OCI-LY1 (cell line): ENCODE measurements around the gene CAPN14.

Experiments used
- H2AFZ ChIP-seq: fragments of 200-600 bp; sonication (generic), shearing (Covaris generic); 2 replicates; pipeline ENCODE4 v1.6.0; 2014; ENCODE audit warnings: antibody characterized with exemption, mild to moderate bottlenecking, low read length
- H3F3A ChIP-seq: fragments of 200-600 bp; sonication (generic), shearing (Covaris generic); 2 replicates; pipeline ENCODE4 v1.6.0; 2014; ENCODE audit warnings: mild to moderate bottlenecking, antibody characterized with exemption, low read length, moderate library complexity; ENCODE audit not compliant: insufficient read depth
- H3K27ac ChIP-seq: fragments of 200-600 bp; sonication (generic); 2 replicates; pipeline ENCODE4 v1.5.1; 2014; ENCODE audit warnings: low read length, mixed run types, mild to moderate bottlenecking, low read depth; ENCODE audit not compliant: poor library complexity, severe bottlenecking
- H3K27me3 ChIP-seq: fragments of 200-600 bp; sonication (generic); 2 replicates; pipeline ENCODE4 v1.6.0; 2014; ENCODE audit warnings: antibody characterized with exemption, mild to moderate bottlenecking, low read length, moderate library complexity; ENCODE audit not compliant: insufficient read depth
- H3K36me3 ChIP-seq: fragments of 200-600 bp; sonication (generic); 2 replicates; pipeline ENCODE4 v1.6.1; 2014; ENCODE audit warnings: mild to moderate bottlenecking, antibody characterized with exemption, low read length, moderate library complexity, mixed read lengths; ENCODE audit not compliant: insufficient read depth
- H3K4me1 ChIP-seq: fragments of 200-600 bp; sonication (generic); 2 replicates; pipeline ENCODE4 v1.5.1; 2014; ENCODE audit warnings: mild to moderate bottlenecking, low read length, moderate library complexity; ENCODE audit not compliant: insufficient read depth, severe bottlenecking
- H3K4me2 ChIP-seq: fragments of 200-600 bp; sonication (generic), shearing (Covaris generic); 2 replicates; pipeline ENCODE4 v1.6.1; 2014; ENCODE audit warnings: low read length
- H3K4me3 ChIP-seq: fragments of 200-600 bp; sonication (generic); 2 replicates; pipeline ENCODE4 v1.5.1; 2014; ENCODE audit warnings: low read length, low read depth, mild to moderate bottlenecking, mixed read lengths; ENCODE audit not compliant: poor library complexity, severe bottlenecking
- H3K79me2 ChIP-seq: fragments of 200-600 bp; shearing (Covaris generic); 2 replicates; pipeline ENCODE4 v1.6.1; 2016; ENCODE audit warnings: mixed run types, low read length, mixed read lengths; ENCODE audit not compliant: insufficient read depth
- H3K9ac ChIP-seq: fragments of 200-600 bp; sonication (generic), shearing (Covaris generic); 2 replicates; pipeline ENCODE4 v1.6.1; 2014; ENCODE audit warnings: mild to moderate bottlenecking, low read length, mixed read lengths
- H3K9me2 ChIP-seq: fragments of 200-600 bp; sonication (generic), shearing (Covaris generic); 2 replicates; pipeline ENCODE4 v1.6.1; 2014; ENCODE audit warnings: low read depth, mild to moderate bottlenecking, low read length, mixed read lengths
- H3K9me3 ChIP-seq: fragments of 200-600 bp; shearing (Covaris generic); 2 replicates; pipeline ENCODE4 v1.6.1; 2014; ENCODE audit warnings: low read length, mixed read lengths
- H4K20me1 ChIP-seq: fragments of 200-600 bp; sonication (generic), shearing (Covaris generic); 2 replicates; pipeline ENCODE4 v1.6.0; 2016; ENCODE audit warnings: mild to moderate bottlenecking, low read length; ENCODE audit not compliant: insufficient read depth
- EZH2 ChIP-seq: fragments of 200-600 bp; sonication (generic), shearing (Covaris generic); IDR thresholded peaks from 2 replicates; pipeline ENCODE4 v1.8.0; 2017; ENCODE audit warnings: borderline replicate concordance, mixed run types, mild to moderate bottlenecking, antibody characterized with exemption, low read length, moderate library complexity, mixed read lengths
- TF ChIP-seq, protein P1 (sequence below): fragments of 200-600 bp; sonication (generic), shearing (Covaris generic); IDR thresholded peaks from 2 replicates; pipeline ENCODE4 v1.5.1; 2017; ENCODE audit warnings: mild to moderate bottlenecking, antibody characterized with exemption, low read length, moderate library complexity, mixed read lengths

Gene CAPN14

DNA sequence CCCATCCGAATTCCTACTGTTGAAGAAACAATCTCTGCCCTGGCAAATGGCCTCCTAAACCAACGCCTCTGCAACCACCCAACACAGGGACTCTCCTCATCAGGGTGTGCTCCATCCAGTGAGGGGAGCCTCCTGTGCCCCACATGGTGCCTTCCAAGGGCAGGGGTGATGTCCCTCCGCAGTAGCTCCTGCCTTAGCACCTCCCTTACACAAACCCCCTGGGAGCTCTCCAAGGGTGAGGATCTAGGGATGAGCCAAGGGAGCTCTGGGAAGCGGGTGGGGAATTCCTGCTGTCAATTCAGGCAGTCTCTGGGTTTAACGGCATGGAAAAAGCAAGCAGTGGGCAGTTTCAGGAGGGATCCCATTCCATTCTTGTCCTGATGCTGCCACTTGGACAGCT lies 82.8 kb downstream of the CAPN14 start:
- no peaks in the 10 kb centered on the region for H3K36me3 ChIP-seq
- no peaks in the 10 kb centered on the region for H3K9me2 ChIP-seq
- H3K27me3 ChIP-seq, result no peaks in the 10 kb centered on the region
- H3K4me3 ChIP-seq, result no peak overlapping the region
- H3K9ac ChIP-seq, result no peak overlapping the region
- H3K9me3 ChIP-seq, result no peaks in the 10 kb centered on the region
- no peak overlapping the region for H3K27ac ChIP-seq
- no peak overlapping the region for H2AFZ ChIP-seq
- H3F3A ChIP-seq, result no peaks in the 10 kb centered on the region
- TF ChIP-seq, protein P1, sequence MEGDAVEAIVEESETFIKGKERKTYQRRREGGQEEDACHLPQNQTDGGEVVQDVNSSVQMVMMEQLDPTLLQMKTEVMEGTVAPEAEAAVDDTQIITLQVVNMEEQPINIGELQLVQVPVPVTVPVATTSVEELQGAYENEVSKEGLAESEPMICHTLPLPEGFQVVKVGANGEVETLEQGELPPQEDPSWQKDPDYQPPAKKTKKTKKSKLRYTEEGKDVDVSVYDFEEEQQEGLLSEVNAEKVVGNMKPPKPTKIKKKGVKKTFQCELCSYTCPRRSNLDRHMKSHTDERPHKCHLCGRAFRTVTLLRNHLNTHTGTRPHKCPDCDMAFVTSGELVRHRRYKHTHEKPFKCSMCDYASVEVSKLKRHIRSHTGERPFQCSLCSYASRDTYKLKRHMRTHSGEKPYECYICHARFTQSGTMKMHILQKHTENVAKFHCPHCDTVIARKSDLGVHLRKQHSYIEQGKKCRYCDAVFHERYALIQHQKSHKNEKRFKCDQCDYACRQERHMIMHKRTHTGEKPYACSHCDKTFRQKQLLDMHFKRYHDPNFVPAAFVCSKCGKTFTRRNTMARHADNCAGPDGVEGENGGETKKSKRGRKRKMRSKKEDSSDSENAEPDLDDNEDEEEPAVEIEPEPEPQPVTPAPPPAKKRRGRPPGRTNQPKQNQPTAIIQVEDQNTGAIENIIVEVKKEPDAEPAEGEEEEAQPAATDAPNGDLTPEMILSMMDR, result no peak
- no peak for TF ChIP-seq EZH2
- H4K20me1 ChIP-seq, result no peaks in the 10 kb centered on the region
- H3K4me1 ChIP-seq, result peaks cover 6% of the 10 kb centered on the region
- H3K4me2 ChIP-seq, result no peak overlapping the region
- H3K79me2 ChIP-seq, result no peaks in the 10 kb centered on the region

DNA sequence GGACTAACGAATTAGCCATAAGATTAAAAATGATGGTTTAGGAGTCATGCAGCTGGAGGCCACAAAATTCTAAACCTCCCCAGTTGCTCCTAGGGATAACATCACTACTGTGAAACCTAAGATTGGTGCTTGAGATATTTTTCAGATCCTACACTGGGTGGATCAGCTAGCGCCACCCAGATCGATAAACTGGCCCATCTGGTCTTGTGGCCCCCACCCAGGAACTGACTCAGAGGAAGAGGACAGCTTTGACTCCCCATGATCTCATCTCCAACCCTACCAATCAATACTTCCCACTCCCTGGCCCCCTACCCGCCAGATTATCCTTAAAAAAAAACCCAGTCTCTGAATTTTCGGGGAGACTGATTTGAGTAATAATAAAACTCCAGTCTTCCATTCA lies 84.5 kb downstream of the CAPN14 start:
- no peak overlapping the region for H3K27ac ChIP-seq
- no peaks in the 10 kb centered on the region for H3K36me3 ChIP-seq
- H3K9me2 ChIP-seq, result no peaks in the 10 kb centered on the region
- no peaks in the 10 kb centered on the region for H3K27me3 ChIP-seq
- H3K79me2 ChIP-seq, result no peaks in the 10 kb centered on the region
- no peak overlapping the region for H3K4me3 ChIP-seq
- H4K20me1 ChIP-seq, result no peaks in the 10 kb centered on the region
- no peaks in the 10 kb centered on the region for H3K9me3 ChIP-seq
- H3K4me1 ChIP-seq, result peaks cover 2% of the 10 kb centered on the region
- H3K9ac ChIP-seq, result no peak overlapping the region
- H3F3A ChIP-seq, result no peaks in the 10 kb centered on the region
- H2AFZ ChIP-seq, result no peak overlapping the region
- no peak for TF ChIP-seq EZH2
- TF ChIP-seq, protein P1, result no peak
- H3K4me2 ChIP-seq, result no peak overlapping the region

DNA sequence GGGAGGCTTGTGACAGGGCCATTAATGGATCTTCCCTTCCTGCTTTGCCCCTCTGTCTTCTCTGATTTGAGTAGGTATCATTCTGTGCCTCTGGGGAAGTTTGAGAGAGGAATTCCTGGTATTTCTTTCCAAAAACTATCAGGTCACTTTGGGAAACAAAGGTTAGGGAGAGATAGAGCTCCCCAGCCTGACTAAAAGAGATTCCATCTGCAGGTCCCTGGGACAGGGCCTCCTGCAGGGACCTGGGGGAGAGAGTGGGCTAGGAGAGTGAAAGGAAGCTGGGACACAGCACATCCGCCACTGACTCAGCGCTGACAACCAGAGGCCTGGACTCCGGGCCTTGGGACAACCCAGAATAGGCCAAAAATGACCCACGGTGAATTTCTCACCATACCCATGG lies 85.4 kb downstream of the CAPN14 start:
- Histone ChIP-seq H3K9me2 (no peaks in the 10 kb centered on the region), H3K4me1 (no peaks in the 10 kb centered on the region), H3F3A (no peaks in the 10 kb centered on the region), H3K27me3 (no peaks in the 10 kb centered on the region), H3K4me2 (no peak overlapping the region), H4K20me1 (no peaks in the 10 kb centered on the region), H3K9ac (no peak overlapping the region), H3K9me3 (no peaks in the 10 kb centered on the region), H3K79me2 (no peaks in the 10 kb centered on the region), H3K36me3 (no peaks in the 10 kb centered on the region), H2AFZ (no peak overlapping the region), H3K27ac (no peak overlapping the region), H3K4me3 (no peak overlapping the region)
- TF ChIP-seq, protein P1, result no peak
- no peak for TF ChIP-seq EZH2
